Right kidney (tissue), 1 donor: ENCODE results near the gene CRADD.
"Not testable (repeated sequence)": the region's sequence is repeated elsewhere in the genome, so short reads cannot be mapped to it uniquely, and the experiment has no call there.

Experiments
- DNase-seq: peaks from one replicate; pipeline ENCODE4 v3.0.0-alpha.2; 2016

The CRADD gene

DNA sequence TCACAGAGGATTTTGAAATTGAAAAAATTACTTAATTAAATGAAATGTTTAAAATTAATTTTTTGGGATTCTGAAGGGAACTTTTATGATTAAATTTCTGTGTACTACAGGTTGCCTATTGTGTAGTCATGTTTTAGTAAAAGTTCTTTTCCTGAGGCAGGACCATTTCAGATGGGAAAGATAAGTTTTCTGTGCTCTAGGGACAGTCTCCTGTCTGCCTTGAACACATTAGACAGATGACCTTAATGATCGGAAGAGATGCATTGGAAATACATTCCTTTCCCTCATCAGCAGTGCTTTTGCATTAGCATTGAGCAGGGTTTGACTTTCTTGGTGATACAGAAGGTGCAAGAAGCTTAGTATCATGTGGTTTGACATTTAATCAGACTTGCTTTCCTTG, 28.1 kb downstream of the CRADD start:
- DNase-seq = no peak

- DNase-seq = no peak
Measured at GRCh38 chr12:93706387-93706786, 29.2 kb downstream of the CRADD start.

DNA sequence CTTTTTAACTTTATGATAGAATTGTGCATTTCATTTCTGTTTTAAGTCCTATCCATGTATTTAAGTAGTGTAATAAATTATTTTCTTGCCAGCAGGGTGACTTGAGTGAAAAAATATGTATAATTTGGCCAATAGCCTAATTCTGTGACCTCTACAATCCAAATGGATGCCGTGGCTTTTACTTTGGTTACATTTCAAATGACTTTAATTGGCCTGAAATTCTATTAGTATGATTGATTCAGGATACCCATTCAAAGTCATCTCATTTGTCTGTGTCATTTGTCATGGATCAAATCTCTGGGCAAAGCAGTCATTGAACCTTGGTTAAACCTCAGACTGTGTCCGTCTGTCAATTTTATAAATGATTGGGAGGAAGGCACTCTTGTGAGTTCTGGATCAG, 29.6 kb downstream of the CRADD start:
- no peak for DNase-seq

GRCh38 chr12:93707836-93708235, 30.7 kb downstream of the CRADD start:
- DNase-seq = no peak

GRCh38 chr12:93708952-93709351, 31.8 kb downstream of the CRADD start:
- DNase-seq = no peak

DNA sequence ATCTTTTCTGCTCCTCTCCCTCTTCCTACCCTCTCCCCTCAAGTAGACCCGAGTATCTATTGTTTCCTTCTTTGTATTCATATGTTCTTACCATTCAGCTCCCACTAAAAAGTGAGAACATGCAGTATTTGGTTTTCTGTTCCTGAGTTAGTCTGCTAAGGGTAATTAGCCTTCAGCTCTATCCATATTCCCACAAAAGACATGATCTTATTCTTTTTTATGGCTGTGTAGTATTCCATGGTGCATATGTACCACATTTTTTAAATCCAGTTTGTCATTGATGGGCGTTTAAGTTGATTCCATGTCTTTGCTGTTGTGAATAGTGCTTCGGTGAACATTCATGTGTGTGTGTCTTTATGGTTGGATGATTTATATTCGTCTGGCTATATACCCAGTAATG, 32.2 kb downstream of the CRADD start:
- no peak for DNase-seq

- no peak for DNase-seq
Measured at GRCh38 chr12:93710574-93710926, 33.4 kb downstream of the CRADD start.

DNA sequence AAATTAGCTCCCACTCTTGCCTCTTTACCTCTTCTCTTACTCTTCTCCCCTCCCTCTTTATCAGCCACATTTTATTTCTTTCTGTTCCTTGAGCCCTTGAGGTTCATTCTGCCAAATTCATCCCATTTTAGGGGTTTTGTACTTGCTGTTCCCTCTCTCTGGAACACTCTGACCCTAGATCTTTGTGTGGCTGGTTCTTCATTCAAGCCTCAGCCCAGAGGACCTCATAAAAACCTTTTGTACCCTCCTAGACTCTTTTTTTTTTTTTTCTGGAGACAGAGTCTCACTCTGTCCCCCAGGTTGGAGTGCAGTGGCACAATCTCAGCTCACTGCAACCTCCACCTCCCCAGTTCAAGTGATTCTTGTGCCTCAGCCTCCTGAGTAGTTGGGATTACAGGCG, 34.3 kb downstream of the CRADD start:
- not testable (repeated sequence) for DNase-seq

DNA sequence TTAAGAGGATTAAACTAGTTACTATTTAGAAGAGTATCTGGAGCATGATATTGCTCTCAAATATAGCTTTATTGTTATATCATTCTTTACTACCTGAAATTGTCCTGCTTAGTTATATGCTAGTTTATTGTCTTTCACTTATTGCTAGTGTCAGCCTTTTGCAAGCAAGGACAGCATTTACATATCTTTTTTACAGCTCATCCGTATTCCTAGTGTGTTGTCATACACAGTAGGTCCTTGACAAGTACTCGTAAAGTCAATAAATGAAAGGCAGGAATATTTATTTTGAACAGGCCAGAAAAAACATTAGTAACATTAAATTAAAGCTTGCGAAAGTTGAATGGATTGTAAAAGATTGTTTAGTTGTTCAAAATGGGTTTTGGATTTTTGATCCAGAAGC, 35.0 kb downstream of the CRADD start:
- no peak for DNase-seq

GRCh38 chr12:93713060-93713459, 35.9 kb downstream of the CRADD start:
- no peak for DNase-seq

DNA sequence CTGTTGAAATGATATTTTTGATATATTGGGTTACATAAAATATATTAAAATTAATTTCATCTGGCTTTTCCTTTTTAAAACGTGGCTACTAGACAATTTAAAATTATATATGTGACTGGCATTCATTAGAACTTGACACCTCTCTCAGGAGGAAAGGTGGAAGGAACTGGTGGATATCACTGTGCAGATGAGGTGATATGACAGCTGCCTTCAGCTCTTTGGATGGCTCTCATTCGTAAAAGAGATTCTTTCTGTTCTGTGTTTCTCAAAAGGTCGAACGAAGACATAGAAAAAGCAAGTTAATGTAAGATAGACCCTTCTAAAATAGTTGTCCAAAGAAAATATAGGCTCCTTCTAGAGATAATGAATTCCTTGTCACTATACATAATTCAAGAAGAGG, 36.6 kb downstream of the CRADD start:
- no peak for DNase-seq

DNA sequence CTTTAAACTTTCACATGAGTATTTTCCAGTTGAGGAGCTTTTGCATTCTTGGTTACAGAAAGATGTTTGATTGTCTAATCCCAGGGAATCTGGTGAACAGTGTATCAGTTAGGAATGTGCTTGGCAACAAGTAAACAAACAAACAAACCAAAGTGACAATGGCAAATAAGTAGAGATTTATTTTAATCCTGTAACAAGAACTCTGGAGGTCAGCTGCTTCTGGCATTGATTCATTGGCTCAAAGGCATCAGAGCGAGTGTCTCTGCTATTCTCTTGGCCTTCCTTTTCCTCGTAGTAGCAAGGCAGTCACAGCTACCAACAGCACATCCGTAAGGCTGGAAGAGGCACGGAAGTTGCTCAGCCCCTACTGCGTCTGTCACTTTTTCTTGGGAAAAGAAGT, 37.2 kb downstream of the CRADD start:
- DNase-seq = no peak

DNA sequence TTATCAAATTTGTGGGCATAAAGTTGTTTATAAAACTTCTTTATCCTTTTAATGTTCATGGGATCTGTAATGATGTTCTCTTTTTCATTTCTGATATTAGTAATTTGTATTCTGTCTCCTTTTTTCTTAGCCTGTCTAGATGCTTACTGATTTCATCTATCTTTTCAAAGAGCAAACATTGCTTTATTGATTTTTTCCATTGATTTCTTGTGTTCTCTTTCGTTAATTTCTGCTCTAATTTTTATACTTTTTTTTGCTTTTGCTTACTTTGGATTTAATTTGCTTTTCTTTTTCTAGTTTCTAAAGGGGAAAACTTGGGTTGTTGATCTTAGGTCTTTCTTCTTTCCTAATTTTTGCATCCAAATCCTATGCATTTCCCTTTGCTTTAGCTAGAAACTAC, 42.5 kb downstream of the CRADD start:
- DNase-seq = no peak

GRCh38 chr12:93720559-93720958, 43.4 kb downstream of the CRADD start:
- DNase-seq = no peak

GRCh38 chr12:93722179-93722578, 45.0 kb downstream of the CRADD start:
- no peak for DNase-seq

DNA sequence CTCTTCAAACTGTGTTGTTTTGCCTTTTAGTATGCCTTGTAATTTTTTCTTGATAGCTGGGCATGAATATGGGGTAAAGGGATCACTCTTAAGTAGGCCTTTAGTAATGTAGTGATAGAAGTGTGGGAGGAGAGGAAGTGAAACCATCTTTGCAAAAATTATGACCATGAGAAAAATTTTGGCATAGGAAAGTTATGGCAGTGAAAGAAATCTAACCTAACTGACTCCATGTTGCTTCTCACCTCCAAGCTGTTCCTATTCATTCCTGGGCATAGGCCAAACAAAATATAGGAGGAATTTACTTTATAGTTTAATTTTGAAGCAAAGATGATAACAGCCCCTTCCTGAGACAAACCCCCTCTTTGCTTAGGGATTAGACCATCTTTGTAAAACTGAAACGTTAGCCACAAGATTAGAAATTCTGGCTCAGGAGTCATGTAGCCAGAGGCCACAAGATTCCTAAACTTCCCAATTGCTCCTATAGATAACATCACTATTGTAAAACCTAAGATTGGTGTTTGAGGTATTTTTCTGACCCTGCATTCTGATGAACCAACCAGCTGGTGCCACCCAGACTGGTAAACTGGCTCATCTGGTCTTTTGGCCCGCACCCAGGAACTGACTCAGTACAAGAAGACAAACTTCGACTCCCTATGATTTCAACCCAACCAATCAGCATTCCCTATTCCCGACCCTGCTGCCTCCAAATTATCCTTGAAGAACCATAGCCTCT, 45.8 kb downstream of the CRADD start:
- DNase-seq = no peak

DNA sequence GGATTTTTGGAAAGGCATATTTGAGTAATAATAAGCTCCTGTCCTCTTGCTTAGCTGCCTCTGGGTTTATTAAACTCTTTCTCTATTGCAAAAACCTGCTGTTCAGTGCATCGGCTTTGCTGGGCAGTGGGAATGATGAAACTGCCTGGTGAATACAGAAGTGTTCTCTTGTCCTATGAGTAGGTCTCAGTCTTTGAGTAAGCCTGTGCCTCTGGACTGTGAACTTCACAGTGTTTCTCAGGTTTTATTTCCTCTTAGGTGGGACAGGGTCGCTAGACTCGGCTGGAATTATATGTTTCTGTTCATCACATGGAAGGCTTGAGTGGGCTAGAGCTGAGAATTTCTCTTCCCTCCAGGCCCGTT, 46.4 kb downstream of the CRADD start:
- no peak for DNase-seq

GRCh38 chr12:93725531-93725930, 48.4 kb downstream of the CRADD start:
- no peak for DNase-seq

DNA sequence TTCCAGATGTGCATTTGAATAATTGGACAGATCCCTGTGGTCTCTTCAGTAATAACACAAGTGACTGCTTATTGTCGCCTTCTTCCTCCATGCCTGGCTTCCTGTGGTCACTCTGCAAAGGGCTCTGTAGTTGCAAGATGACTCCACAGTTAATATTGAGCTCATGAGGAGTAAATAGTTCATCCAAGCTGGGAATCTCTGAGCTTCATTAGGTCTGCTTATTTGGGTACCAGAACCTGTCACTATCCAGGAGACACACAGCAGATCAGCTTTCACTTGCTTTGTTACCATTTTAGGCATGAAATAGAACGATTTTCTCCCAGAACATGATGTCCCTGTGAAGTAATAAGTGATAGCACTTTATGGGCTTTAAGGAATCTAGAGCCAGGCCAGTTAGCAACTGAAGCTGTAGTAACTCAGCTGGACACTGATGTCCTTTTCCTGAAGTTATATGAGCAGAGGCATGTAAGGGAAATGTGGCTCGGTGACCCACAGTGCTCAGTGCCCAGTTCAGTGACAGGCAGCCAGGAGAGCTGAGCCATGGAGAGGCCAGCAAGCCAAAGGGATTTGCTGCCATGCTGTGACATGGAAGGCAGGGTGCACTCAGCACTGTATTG, 50.1 kb downstream of the CRADD start:
- DNase-seq = no peak

GRCh38 chr12:93727911-93728310, 50.7 kb downstream of the CRADD start:
- no peak for DNase-seq

- DNase-seq = no peak
Measured at GRCh38 chr12:93729934-93730333, 52.8 kb downstream of the CRADD start.

- no peak for DNase-seq
Measured at GRCh38 chr12:93733358-93733757, 56.2 kb downstream of the CRADD start.

- DNase-seq = no peak
Measured at GRCh38 chr12:93733928-93734327, 56.8 kb downstream of the CRADD start.

GRCh38 chr12:93734784-93735183, 57.6 kb downstream of the CRADD start:
- DNase-seq = no peak
